C1 segment of cervical spinal cord (tissue), 14 donors: ENCODE measurements around the gene GPC3.
"Not testable (repeated sequence)": the region's sequence is repeated elsewhere in the genome, so short reads cannot be mapped to it uniquely, and the experiment has no call there.

Experiments used
- DNase-seq, 14 donors: peaks; one replicate each; lab custom pipeline; 2025; lab: John Stamatoyannopoulos, UW

The GPC3 gene

GRCh38 chrX:133653358-133653757 lies 332.0 kb downstream of the GPC3 start:
- no peak for DNase-seq

- DNase-seq, result no peak
Measured at GRCh38 chrX:133652185-133652584, 333.2 kb downstream of the GPC3 start.

GRCh38 chrX:133650239-133650638 lies 335.2 kb downstream of the GPC3 start:
- no peak for DNase-seq

GRCh38 chrX:133649651-133650050 lies 335.7 kb downstream of the GPC3 start:
- DNase-seq, result no peak

GRCh38 chrX:133648594-133648993 lies 336.8 kb downstream of the GPC3 start:
- DNase-seq, result no peak

- no peak for DNase-seq
Measured at GRCh38 chrX:133646719-133647116, 338.7 kb downstream of the GPC3 start.

- DNase-seq, result no peak
Measured at GRCh38 chrX:133645977-133646718, 339.2 kb downstream of the GPC3 start.

- no peak for DNase-seq
Measured at GRCh38 chrX:133645256-133645655, 340.1 kb downstream of the GPC3 start.

GRCh38 chrX:133640161-133641015 lies 345.0 kb downstream of the GPC3 start:
- DNase-seq, result no peak

GRCh38 chrX:133639726-133640125 lies 345.7 kb downstream of the GPC3 start:
- DNase-seq, result no peak

- peak in 2 of 14 donors; percentile 2 for DNase-seq
Measured at GRCh38 chrX:133638285-133638684, 347.1 kb downstream of the GPC3 start.

- no peak for DNase-seq
Measured at GRCh38 chrX:133637765-133638164, 347.6 kb downstream of the GPC3 start.

GRCh38 chrX:133636009-133636408 lies 349.4 kb downstream of the GPC3 start:
- DNase-seq, result no peak

- DNase-seq, result no peak
Measured at GRCh38 chrX:133634416-133634815, 351.0 kb downstream of the GPC3 start.

- DNase-seq, result no peak
Measured at GRCh38 chrX:133633950-133634349, 351.4 kb downstream of the GPC3 start.

- DNase-seq, result no peak
Measured at GRCh38 chrX:133633162-133633561, 352.2 kb downstream of the GPC3 start.

- no peak for DNase-seq
Measured at GRCh38 chrX:133630362-133630761, 355.0 kb downstream of the GPC3 start.

GRCh38 chrX:133627673-133628072 lies 357.7 kb downstream of the GPC3 start:
- no peak for DNase-seq

GRCh38 chrX:133621384-133621783 lies 364.0 kb downstream of the GPC3 start:
- not testable (repeated sequence) for DNase-seq

GRCh38 chrX:133611676-133612075 lies 373.7 kb downstream of the GPC3 start:
- DNase-seq, result no peak

GRCh38 chrX:133610056-133610455 lies 375.3 kb downstream of the GPC3 start:
- no peak for DNase-seq

GRCh38 chrX:133609166-133609565 lies 376.2 kb downstream of the GPC3 start:
- DNase-seq, result no peak

GRCh38 chrX:133608406-133608805 lies 377.0 kb downstream of the GPC3 start:
- DNase-seq, result no peak
